ENCODE results near the gene RAP2C. TPM values are rescaled to one million over a fixed set of nuclear protein-coding genes. Genes with fewer than 3 reads are reported as not detected.
"Not testable (repeated sequence)": the region's sequence is repeated elsewhere in the genome, so short reads cannot be mapped to it uniquely, and the experiment has no call there.

Gene RAP2C
- total RNA-seq, 2 experiments from 2014 or later = 51.9 to 52.0 TPM

GRCh38 chrX:132169554-132169953 lies 49.7 kb downstream of the RAP2C start:
- H3K27ac ChIP-seq (ENCODE audit: low read depth in 1 of 2, low read length in 2 of 2) = no peak overlapping the region
- Mint-ChIP-seq H3K9me3 (no peaks in the 10 kb centered on the region), H3K27ac (no peak overlapping the region), H3K27me3 (no peaks in the 10 kb centered on the region), H3K36me3 (ENCODE audit: low read depth) (no peaks in the 10 kb centered on the region), H3K4me1 (ENCODE audit: low read depth) (no peaks in the 10 kb centered on the region), H3K4me3 (no peak overlapping the region)
- H3K9me3 ChIP-seq (ENCODE audit: control insufficient read depth in 1 of 2, insufficient read depth in 1 of 2, low read length in 2 of 2) = no peaks in the 10 kb centered on the region
- no peak for DNase-seq
- ChIA-PET POLR2A (no interaction called here), CTCF (interaction anchor here (1.3 kb wide), 1 partner anchor 50 kb away, joined by 3 read pairs; the partner anchor contains the start of gene RAP2C)
- no peaks in the 10 kb centered on the region for H3K36me3 ChIP-seq (ENCODE audit: insufficient read depth, low read length)
- no peak for ATAC-seq (ENCODE audit: poor library complexity)
- H3K4me1 ChIP-seq (ENCODE audit: insufficient read depth, low read length) = no peaks in the 10 kb centered on the region
- H3K4me3 ChIP-seq (ENCODE audit: low read length) = no peak overlapping the region
- TF ChIP-seq CTCF (IDR thresholded peaks at IDR 0.05) = no peak
- H3K27me3 ChIP-seq (ENCODE audit: control insufficient read depth in 1 of 2, insufficient read depth in 2 of 2, low read length in 2 of 2) = no peaks in the 10 kb centered on the region
- intact Hi-C loops (cut with DNase I, micrococcal nuclease) = no loop called here

- Mint-ChIP-seq H3K4me1 (ENCODE audit: low read depth) (no peaks in the 10 kb centered on the region), H3K27ac (no peak overlapping the region), H3K36me3 (ENCODE audit: low read depth) (no peaks in the 10 kb centered on the region), H3K27me3 (no peaks in the 10 kb centered on the region), H3K4me3 (no peak overlapping the region), H3K9me3 (no peaks in the 10 kb centered on the region)
- no peak for TF ChIP-seq CTCF (IDR thresholded peaks at IDR 0.05)
- ATAC-seq (ENCODE audit: poor library complexity) (no peak), DNase-seq (no peak)
- H3K27ac ChIP-seq (ENCODE audit: low read depth in 1 of 2, low read length in 2 of 2) = no peak overlapping the region
- CTCF ChIA-PET = no interaction called here
- no peak overlapping the region for H3K4me3 ChIP-seq (ENCODE audit: low read length)
- no peaks in the 10 kb centered on the region for H3K27me3 ChIP-seq (ENCODE audit: control insufficient read depth in 1 of 2, insufficient read depth in 2 of 2, low read length in 2 of 2)
- POLR2A ChIA-PET = no interaction called here
- H3K9me3 ChIP-seq (ENCODE audit: control insufficient read depth in 1 of 2, insufficient read depth in 1 of 2, low read length in 2 of 2) = no peaks in the 10 kb centered on the region
- no peaks in the 10 kb centered on the region for H3K4me1 ChIP-seq (ENCODE audit: insufficient read depth, low read length)
- intact Hi-C loops (cut with DNase I, micrococcal nuclease) = no loop called here
- H3K36me3 ChIP-seq (ENCODE audit: insufficient read depth, low read length) = no peaks in the 10 kb centered on the region
Measured at GRCh38 chrX:132165651-132166050, 53.6 kb downstream of the RAP2C start.

- no peaks in the 10 kb centered on the region for H3K36me3 Mint-ChIP-seq (ENCODE audit: low read depth)
- H3K27me3 Mint-ChIP-seq = no peaks in the 10 kb centered on the region
- DNase-seq (no peak), ATAC-seq (ENCODE audit: poor library complexity) (no peak)
- no peak overlapping the region for H3K27ac Mint-ChIP-seq
- no peak overlapping the region for H3K4me3 Mint-ChIP-seq
- intact Hi-C loops (cut with DNase I, micrococcal nuclease) = no loop called here
- ChIA-PET CTCF (no interaction called here), POLR2A (no interaction called here)
- no peak for TF ChIP-seq CTCF (IDR thresholded peaks at IDR 0.05)
- Histone ChIP-seq H3K36me3 (ENCODE audit: insufficient read depth, low read length) (no peaks in the 10 kb centered on the region), H3K27me3 (ENCODE audit: control insufficient read depth in 1 of 2, insufficient read depth in 2 of 2, low read length in 2 of 2) (no peaks in the 10 kb centered on the region), H3K4me3 (ENCODE audit: low read length) (no peak overlapping the region), H3K9me3 (ENCODE audit: control insufficient read depth in 1 of 2, insufficient read depth in 1 of 2, low read length in 2 of 2) (no peaks in the 10 kb centered on the region), H3K4me1 (ENCODE audit: insufficient read depth, low read length) (no peaks in the 10 kb centered on the region), H3K27ac (ENCODE audit: low read depth in 1 of 2, low read length in 2 of 2) (no peak overlapping the region)
- H3K4me1 Mint-ChIP-seq (ENCODE audit: low read depth) = no peaks in the 10 kb centered on the region
- no peaks in the 10 kb centered on the region for H3K9me3 Mint-ChIP-seq
Measured at GRCh38 chrX:132165005-132165404, 54.2 kb downstream of the RAP2C start.

- H3K27ac Mint-ChIP-seq; H3K27me3 ChIP-seq (ENCODE audit: control insufficient read depth in 1 of 2, insufficient read depth in 2 of 2, low read length in 2 of 2); H3K36me3 Mint-ChIP-seq (ENCODE audit: low read depth); H3K4me1 Mint-ChIP-seq (ENCODE audit: low read depth); CTCF ChIA-PET; H3K27ac ChIP-seq (ENCODE audit: low read depth in 1 of 2, low read length in 2 of 2); H3K9me3 Mint-ChIP-seq; POLR2A ChIA-PET; ATAC-seq (ENCODE audit: poor library complexity); intact Hi-C loops (cut with DNase I, micrococcal nuclease); DNase-seq; H3K27me3 Mint-ChIP-seq; H3K9me3 ChIP-seq (ENCODE audit: control insufficient read depth in 1 of 2, insufficient read depth in 1 of 2, low read length in 2 of 2); H3K36me3 ChIP-seq (ENCODE audit: insufficient read depth, low read length); H3K4me1 ChIP-seq (ENCODE audit: insufficient read depth, low read length); H3K4me3 Mint-ChIP-seq; H3K4me3 ChIP-seq (ENCODE audit: low read length): not testable (repeated sequence)
Measured at GRCh38 chrX:132163094-132163493, 56.2 kb downstream of the RAP2C start.

Measured in CD4-positive, alpha-beta T cell (primary cell).